GM19397 (cell line): Measurements from ENCODE around the gene CERS4.
"Not testable (repeated sequence)": the region's sequence is repeated elsewhere in the genome, so short reads cannot be mapped to it uniquely, and the experiment has no call there.

Source experiments
- ATAC-seq: cut with Tn5 transposase; IDR thresholded peaks from one replicate; pipeline ENCODE4 v1.9.1; 2021; ENCODE audit warnings: mild to moderate bottlenecking, moderate library complexity; ENCODE audit not compliant: unreplicated experiment

Gene CERS4

GRCh38 chr19:8209462-8210378 lies 550 bp downstream of the CERS4 start:
- peak; percentile 59 for ATAC-seq

- no peak for ATAC-seq
Observed at GRCh38 chr19:8210421-8211101, 1.4 kb downstream of the CERS4 start.

- no peak for ATAC-seq
Observed at GRCh38 chr19:8212212-8212611, 3.0 kb downstream of the CERS4 start.

- no peak for ATAC-seq
Observed at GRCh38 chr19:8212916-8213315, 3.7 kb downstream of the CERS4 start.

DNA sequence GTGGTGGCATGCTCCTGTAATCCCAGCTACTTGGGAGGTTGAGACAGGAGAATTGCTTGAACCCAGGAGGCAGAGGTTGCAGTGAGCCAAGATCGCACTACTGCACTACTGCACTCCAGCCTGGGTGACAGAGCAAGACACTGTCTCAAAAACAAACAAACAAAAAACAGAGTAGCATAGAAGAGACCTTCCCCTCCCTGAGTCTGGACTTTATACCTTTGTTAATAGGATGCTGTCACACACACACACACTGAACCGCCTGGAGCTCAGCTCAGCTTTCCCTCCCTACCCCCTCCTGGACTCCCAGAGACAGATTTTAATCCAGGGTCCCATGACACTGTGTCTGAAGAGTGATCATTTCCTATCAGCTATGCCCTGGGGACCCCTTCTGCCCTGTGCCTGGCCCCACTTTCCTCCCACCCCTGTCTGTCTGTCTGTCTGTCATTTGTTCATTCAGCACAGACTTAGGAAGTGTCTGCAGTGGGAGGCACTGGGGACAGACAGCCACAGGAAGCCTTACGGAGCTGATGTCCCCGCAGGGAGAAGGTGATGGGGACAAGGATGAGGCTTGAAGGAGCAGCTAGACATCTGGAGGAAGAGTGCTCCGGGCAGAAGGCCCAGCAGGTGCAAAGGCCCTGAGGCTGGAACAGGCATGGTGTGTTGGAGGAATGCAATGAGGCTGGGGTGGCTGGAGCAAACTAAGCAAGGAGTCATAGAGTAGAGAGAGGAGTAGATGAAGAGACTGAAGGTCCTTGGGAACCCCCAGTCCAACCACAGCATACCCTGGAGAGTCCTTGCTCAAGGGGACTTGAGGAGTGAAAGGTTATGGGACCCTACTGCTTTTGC lies 4.9 kb downstream of the CERS4 start:
- ATAC-seq: no peak

DNA sequence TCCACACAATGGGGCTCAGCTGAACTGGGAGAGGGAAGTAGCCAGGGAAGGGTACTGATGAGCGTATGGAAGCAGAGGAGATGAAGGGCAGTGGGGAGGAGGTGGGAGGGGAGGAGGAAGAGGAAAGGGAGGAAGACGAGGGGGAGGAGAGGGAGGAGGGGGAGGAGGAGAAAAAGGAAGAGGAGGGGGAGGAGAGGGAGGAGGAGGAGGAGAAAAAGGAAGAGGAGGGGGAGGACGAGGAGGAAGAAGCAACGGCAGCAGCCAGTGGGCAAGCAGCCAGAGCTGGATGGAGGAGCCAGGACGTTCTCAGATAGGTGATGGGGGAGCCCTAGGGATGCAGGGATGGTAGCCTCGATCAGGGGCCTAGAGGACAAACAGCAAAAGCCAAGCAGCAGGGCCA lies 5.6 kb downstream of the CERS4 start:
- no peak for ATAC-seq

DNA sequence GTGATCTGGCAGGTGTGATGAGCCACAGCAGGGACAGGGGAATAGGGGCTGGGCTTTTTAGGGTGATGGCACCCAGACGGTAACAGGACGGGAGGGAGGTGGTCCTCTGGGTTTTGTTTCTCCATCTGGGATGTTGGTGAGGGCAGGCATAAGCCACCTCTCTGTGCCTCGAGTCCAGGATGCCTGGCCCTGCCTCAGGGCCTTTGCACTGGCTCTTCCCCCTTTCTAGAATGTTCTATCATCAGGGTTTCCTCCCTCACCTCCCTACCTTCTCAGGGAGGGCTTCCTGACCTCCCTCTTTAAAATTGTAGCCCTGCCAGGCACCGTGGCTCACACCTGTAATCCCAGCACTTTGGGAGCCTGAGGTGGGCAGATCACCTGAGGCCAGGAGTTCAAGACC lies 6.6 kb downstream of the CERS4 start:
- ATAC-seq: no peak

DNA sequence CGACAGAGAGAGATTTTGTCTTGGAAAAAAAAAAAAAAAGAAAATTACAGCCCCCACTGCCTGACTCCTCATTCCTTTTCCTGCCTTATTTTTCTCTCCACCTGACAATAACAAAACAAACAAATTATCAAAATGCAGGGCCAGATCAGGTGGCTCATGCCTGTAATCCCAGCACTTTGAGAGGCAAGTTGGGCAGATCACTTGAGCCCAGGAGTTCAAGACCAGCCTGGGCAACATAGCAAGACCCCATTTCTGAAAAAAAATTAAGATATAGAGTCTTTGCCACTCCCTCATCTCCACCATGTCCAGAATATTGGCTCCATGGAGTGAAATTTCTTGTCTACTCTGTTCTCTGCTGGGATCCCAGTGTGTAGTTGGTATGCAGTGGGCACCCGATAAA lies 7.2 kb downstream of the CERS4 start:
- ATAC-seq: no peak

DNA sequence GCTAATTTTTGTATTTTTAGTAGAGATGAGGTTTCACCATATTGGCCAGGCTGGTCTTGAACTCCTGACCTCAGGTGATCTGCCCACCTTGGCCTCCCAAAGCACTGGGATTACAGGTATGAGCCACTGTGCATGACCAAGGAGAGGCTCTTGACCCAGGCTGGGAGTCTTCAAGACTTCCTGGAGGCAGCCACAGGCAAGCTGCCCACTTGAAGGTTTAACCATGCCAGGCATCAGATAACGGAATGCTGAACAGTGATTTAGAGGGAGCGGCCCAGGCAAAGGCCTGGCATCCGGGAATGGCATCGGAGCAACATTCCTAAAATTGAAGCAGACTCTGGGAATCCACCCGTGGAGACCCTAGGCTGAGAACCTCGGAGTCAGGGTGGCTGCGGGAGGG lies 9.0 kb downstream of the CERS4 start:
- ATAC-seq: not testable (repeated sequence)

GRCh38 chr19:8220481-8220880 lies 11.3 kb downstream of the CERS4 start:
- ATAC-seq: no peak

DNA sequence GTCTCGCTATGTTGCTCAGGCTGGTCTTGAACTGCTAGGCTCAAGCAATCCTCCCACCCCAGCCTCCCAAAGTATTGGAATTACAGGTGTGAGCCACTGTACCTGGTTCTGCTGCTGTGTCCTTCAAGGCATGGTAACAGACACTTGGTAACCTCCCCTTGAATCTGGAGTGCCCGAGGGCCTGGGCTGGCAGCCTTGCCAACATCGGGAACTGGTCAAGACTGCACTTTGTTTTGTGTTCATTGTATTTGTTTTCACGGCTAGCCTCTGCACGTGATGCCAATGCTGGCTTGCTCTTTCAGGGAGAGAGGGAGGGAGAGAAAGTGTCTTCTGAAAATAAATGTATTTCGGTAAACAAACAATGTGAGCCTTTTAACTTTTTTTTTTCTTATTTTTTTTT lies 12.0 kb downstream of the CERS4 start:
- ATAC-seq: no peak

GRCh38 chr19:8223442-8223841 lies 14.3 kb downstream of the CERS4 start:
- not testable (repeated sequence) for ATAC-seq

- no peak for ATAC-seq
Observed at GRCh38 chr19:8224394-8225145, 15.4 kb downstream of the CERS4 start.

DNA sequence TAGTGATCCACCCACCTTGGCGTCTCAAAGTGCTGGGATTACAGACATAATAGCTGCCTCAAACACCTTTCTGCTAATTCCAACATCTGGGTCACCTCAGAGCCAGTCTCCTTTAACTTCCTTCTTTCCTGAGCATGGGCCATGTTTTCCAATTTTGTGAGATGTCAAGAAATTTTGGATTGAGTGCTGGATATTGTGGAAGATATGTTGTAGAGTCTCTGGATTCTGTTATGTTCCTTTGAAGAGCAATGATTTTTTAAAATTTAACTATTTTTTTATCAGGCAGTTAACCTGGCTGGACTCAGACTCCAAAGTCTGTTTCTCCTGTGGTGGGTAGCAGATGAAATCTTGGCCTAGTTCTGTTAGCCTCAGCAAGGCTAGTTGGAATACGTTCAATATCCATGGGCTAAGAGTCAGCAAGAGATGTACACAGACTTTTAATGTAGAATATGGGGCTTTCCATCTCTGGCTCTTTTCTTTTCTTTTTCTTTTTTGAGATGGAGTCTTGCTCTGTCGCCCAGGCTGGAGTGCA lies 22.0 kb downstream of the CERS4 start:
- no peak for ATAC-seq

- ATAC-seq: no peak
Observed at GRCh38 chr19:8233370-8233769, 24.2 kb downstream of the CERS4 start.

- no peak for ATAC-seq
Observed at GRCh38 chr19:8237026-8237425, 27.9 kb downstream of the CERS4 start.

DNA sequence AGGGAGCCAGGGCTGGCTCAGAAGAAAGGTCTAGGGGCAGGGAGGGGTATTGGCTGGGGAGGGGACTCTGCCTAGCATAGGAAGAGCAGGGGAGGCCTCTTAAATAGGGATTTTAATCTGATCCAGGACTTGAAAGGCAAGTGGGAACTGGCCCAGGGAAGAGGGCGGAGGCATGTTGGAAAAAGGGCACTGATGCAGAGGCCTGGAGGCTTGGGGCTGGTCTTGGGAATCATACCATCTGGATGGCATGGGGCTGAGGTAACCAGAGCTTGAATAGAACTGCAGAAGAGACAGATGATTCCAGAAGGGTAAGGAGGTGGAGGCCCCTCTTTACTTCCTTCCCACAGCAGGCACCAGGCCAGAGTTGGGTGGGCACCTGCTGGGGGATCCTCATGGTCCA lies 29.1 kb downstream of the CERS4 start:
- no peak for ATAC-seq

GRCh38 chr19:8239528-8240273 lies 30.5 kb downstream of the CERS4 start:
- no peak for ATAC-seq
